ENCODE measurements around the gene CEMP1.
A peak's percentile ranks its signal among the peaks of the same experiment; 100 is the strongest.
"Not testable (repeated sequence)": the region's sequence is repeated elsewhere in the genome, so short reads cannot be mapped to it uniquely, and the experiment has no call there.

CEMP1 gene, protein sequence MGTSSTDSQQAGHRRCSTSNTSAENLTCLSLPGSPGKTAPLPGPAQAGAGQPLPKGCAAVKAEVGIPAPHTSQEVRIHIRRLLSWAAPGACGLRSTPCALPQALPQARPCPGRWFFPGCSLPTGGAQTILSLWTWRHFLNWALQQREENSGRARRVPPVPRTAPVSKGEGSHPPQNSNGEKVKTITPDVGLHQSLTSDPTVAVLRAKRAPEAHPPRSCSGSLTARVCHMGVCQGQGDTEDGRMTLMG

DNA sequence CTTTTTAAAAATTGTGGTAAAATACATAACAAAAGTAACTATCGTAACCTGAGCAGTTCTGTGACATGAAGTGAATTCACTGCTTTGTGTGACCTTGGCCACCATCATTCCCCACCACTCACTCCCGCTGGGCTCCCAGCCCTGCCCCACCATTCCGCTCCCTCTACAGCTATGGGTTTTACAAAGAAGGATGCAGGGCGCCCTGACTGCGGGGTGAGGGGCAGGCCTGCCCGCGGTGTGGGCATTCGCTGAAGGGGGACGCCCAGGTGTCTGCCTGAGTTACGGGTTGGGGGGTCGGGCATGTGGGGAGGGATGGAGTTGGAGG is at the start of gene CEMP1:
CEMP1 (minus strand) TSS at position 38 of the 325 bp plus-strand sequence. CDS start 335 bp downstream, outside the sequence.
- DNase-seq: no peak

DNA sequence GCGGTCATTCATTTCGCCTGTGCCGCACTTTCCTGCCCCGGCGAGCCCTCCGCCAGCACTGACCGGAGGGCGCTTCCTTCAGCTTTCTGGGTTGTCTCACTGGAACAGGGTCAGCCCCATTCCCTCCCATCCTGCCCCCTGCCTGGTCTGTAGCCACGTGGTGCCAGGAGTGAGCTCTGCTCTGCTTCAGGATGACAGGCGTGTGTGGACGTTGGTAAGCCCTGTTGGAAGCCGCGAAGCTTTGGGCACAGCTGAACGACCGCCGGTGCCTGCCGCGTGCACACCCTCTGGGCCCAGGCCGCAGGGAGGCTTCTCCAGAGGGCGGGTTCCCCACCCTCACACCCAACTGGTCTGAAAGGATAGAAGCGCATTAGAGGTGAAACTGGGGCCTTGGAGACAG is 49.6 kb upstream of the CEMP1 start:
- not testable (repeated sequence) for DNase-seq

DNA sequence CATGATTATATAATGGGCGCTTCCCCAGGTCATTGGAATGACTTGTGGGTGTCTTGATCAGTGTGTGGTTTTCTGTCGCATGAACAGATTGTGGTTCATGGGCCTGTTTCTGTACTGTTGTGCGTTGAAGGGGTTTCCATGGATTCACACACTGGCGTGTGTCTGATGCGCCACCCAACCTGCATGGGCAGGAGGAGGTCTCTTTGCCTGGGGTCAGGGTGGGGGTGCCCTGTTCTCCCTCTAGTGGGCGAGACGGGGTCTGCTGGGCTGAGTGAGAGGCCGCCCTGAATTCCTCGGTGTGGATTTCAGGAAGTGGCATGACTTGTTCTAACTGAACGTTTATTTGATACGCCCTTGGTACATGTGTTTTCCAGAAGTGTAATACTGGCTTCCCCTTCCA is 48.9 kb upstream of the CEMP1 start:
- DNase-seq: not testable (repeated sequence)

GRCh38 chr16:2578905-2579304 is 47.7 kb upstream of the CEMP1 start:
- not testable (repeated sequence) for DNase-seq

- not testable (repeated sequence) for DNase-seq
Measured at GRCh38 chr16:2577044-2577443, 45.8 kb upstream of the CEMP1 start.

DNA sequence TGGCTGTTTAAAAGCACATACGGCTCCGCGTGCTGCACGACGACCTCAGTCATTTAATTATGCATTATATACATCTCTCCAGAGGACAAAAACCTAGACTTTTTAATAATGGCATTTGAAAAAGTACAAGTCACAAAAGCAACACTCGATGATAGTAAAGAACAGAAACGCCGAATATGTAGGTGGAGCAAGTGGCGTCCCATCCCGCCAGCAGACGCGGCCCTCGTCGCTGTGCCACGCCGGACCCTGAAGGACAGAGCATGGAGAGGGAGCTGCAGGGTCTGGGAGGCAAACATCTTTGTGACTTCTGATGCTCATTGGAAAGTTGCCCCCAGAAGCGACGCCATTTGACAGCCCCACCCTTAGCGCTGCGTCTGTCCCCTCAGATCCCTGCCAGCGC is 44.6 kb upstream of the CEMP1 start:
- not testable (repeated sequence) for DNase-seq

GRCh38 chr16:2572704-2573103 is 41.5 kb upstream of the CEMP1 start:
- DNase-seq: not testable (repeated sequence)

DNA sequence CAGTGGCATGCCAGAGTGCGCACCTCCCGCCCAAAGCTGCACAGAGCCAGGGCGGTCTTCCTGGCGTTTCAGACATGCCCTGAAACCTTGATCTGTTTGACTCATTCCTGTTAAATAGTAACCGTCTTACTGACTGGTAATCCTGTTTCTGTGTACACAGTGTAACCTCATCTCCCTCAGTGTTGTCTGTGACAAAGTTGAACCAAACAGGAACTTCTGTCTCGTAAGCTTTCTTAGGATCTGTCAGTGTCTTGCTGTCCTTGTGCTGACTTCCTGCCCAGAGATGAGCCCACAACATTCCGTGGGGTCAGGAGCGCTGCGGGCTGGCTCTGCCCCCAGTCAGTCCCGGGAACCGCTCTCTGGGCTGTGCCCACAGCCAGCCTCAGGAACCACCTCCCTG is 37.4 kb upstream of the CEMP1 start:
- DNase-seq: not testable (repeated sequence)

DNA sequence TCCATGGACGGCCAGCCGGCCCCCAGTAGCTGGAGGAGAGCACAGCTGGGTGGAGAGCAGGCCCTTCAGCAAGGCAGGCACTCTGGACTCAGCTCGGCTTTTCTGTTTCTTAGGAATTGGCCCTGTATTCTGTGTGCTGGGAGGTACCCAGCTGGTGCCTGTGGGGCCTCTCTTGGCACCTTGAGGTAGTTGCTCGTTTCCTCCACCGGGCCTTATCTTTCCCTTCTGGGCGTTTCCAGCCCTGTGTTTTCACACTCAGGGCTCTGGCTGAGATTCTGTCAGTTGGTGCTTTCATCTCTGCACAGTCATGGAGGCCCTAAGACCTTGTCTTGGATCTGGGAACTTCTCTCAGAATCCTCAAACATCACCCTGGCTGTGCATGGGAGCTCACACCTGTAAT is 36.3 kb upstream of the CEMP1 start:
- not testable (repeated sequence) for DNase-seq

GRCh38 chr16:2560798-2561133 is 29.6 kb upstream of the CEMP1 start:
- peak; percentile 68 for DNase-seq

DNA sequence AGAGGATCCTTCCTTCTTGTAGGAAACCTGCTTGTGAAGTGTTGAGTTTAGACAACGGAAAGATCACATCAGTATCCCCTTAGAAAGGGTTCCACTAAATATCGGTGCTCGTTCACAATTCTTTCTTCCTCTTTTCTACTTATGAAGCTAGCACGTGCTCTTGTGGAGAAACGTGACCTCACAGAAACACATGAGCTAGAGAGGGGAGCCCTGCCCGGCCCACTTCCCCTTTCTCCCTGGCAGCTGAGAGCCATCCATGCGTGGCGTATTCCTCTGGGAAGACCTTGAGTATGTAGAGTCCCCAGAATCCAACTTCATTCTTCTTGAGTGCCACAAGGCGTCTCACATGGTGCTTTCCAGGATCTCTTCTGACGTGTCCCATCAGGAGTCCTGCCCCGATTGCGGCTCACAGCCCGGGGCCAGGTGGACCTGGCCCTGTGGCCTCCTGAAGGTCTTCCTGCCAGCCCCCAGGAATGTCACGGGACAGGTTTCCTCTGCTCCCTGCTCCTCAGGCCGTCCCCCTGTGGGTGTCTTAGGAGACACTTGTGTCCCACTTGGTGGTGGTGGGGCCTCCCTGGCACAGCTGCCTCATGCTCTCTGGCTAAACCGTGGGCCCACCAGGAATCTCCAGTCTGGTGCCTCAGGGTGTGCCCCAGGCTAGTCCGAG is 29.1 kb upstream of the CEMP1 start:
- DNase-seq: not testable (repeated sequence)

GRCh38 chr16:2557150-2557549 is 25.9 kb upstream of the CEMP1 start:
- not testable (repeated sequence) for DNase-seq

DNA sequence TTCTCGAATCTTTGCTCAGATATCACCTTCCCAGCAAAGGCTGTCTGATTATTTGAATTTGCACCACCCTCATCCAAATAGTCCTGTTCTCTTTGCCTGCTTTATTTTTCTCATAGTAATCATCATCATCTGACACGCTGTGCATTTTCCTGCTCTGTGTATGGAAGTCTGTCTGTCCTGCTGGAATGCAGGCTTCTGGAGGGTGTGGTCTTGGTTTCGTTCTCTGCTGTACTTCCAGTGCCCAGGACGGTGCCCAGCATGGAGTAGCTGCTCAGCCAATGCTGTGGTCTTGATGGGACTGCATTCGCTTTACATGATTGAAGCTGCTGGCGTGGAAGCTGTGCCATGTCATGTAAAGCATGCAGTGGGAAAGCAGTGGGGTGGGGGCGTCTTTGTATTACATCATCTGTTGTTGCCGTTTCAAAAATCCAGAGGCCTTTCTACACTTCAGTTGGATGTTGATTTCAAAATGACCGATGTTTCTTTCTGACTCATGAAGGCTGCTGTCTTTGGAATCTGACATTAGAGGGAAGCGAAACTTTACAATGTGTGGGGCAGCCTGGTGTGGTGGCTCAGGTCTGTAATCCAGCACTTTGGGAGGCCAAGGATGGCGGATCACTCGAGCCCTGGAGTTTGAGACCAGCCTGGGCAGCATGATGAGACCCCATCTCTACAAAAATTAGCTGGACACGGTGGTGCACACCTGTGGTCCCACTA is 23.7 kb upstream of the CEMP1 start:
- not testable (repeated sequence) for DNase-seq

- DNase-seq: not testable (repeated sequence)
Measured at GRCh38 chr16:2551420-2551889, 20.2 kb upstream of the CEMP1 start.

- not testable (repeated sequence) for DNase-seq
Measured at GRCh38 chr16:2550283-2550878, 19.2 kb upstream of the CEMP1 start.

DNA sequence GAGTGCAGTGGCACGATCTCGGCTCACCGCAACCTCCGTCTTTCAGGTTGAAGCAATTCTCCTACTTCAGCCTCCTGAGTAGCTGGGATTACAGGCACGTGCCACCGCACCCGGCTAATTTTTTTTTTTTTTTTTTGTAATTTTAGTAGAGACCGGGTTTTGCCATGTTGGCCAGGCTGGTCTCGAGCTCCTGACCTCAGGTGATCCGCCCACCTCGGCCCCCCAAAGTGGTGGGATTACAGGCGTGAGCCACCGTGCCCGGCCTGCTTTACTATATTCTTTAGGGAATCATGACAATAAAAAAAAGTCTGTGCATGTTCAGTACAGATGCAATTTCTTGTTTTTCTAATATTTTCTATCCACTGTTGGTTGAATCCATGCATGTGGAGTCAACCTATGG is 12.6 kb upstream of the CEMP1 start:
- DNase-seq: not testable (repeated sequence)

DNA sequence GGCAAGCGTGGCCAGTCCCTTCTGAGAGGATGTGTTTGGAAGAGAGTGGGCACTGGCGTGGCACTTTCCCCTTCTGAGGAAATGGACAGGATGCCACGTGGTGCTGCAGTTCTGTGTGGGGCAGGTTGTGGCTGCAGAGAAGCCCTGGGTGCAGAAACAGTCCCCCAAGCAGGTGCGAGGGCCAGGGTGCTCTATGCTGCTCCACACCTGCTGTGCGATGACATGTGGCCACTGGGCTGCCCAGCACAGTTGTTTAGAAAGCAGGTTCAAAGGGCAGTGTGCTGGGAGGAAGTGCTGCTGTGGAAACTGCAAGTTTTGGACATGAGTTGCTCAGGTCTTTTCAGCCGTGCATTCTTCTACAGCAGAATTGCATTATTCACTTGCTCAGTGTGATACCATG is 10.2 kb upstream of the CEMP1 start:
- not testable (repeated sequence) for DNase-seq

DNA sequence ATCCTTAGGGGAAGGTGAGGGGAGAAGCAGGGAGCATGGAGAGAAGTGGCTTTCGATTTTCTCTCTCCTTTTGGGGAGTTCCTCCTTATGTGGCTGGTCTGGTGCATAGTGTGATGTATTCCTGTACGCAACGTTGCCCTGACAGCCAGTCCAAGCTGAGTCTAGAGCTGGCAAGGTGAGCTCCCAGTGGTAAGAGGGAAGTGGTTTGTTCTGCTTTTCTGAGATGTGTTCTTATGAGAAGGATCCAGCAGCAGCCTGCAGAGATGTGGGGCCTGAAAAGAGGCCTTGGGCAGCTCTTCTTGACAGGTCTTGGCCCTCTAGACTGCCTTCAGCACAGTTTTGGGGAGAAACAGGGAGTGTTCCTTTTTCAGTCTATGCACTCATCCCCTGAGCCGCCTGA is 9.7 kb upstream of the CEMP1 start:
- DNase-seq: not testable (repeated sequence)

GRCh38 chr16:2539845-2540458 is 8.7 kb upstream of the CEMP1 start:
- DNase-seq: not testable (repeated sequence)

DNA sequence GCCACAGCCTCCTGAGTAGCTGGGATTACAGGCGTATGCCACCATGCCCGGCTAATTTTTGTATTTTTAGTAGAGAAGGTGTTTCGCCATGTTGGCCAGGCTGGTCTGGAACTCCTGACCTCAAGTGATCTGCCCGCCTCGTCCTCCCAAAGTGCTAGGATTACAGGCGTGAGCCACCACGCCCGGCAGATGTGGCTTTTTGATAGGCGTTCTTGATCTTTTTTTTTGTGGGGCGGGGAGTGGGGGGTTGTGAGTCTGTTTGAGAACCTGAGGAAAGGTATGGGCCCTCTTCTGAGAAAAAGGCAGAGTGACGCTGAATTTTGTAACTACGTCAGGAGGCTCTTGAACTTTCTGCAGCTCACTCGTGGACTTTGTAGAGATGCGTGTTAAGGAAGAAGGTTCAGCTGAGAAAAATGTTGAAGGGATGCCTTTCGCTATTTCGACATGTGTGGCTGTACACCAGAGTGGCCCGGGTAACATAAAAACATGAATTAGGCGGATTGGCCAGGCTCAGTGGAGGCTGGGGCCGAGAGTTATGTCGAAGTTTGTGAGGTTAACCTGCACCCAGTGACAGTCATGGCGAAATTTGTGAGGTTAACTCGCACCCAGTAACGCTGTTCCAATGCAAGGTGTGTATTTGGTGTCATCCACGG is 8.1 kb upstream of the CEMP1 start:
- DNase-seq: not testable (repeated sequence)

DNA sequence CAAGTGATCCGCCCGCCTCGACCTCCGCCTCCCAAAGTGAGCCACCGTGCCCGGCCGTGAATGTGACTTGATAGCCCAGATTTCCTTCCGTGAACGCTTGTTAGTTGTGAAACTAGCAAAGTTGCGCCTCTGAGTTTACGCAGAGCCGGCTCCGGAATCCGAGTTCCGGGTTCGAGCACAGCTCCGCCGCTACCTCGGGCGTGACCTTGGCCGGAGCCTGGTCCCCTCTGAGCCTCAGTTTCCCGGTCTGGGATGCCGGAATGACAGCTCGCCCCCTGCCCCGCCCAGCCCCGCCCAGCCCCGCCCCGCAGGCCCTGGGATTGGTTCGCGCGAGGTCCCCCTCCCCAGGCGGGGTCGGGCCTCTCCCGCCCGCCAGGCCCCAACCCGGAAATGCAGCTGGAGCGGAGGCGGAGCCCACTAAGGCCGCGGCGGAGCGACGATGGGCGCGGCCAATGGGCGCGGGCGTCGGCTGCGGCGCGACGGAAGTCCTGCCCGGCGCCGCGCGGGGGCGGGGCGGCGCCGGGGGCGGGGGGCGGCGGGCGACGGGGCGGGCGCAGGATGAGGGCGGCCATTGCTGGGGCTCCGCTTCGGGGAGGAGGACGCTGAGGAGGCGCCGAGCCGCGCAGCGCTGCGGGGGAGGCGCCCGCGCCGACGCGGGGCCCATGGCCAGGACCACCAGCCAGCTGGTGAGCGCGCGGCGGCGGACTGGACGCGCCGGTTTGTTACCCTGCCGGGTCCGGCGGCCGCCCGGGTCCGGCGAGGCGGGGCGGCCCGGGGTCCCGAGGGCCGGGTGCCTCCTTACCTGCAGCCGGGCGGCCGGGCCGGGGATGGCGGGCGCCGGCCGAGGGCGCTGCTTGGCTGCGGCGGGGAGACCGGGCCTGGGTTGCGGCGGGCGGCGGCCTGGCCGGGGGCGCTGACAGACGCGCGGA is 6.5 kb upstream of the CEMP1 start, which contains the start of gene PDPK1:
PDPK1 (plus strand) TSS at position 571 of the 929 bp plus-strand sequence; CDS start at position 663, 92 bp downstream.
- peak; percentile 95 for DNase-seq

All from CD4-positive, alpha-beta T cell treated with Interleukin-4 for 4 hours (primary cell).